Fibroblast of lung (primary cell): ENCODE data around the gene CRPPA. TPM values are rescaled to one million over a fixed set of nuclear protein-coding genes. Genes with fewer than 3 reads are reported as not detected.

Source experiments
- DNase-seq, 2 donors: peaks; one replicate each; pipeline versions ENCODE4 v3.0.0 to v3.0.0-alpha.2; 2010; ENCODE audit warnings: low read depth in 2 of 2
- H2AFZ ChIP-seq: 2 replicates; pipeline ENCODE4 v1.5.1; 2012; ENCODE audit warnings: low read length, control low read depth, inconsistent platforms
- H3K27ac ChIP-seq: 2 replicates; pipeline ENCODE4 v1.5.1; 2011; ENCODE audit warnings: low read length, control low read depth; ENCODE audit not compliant: insufficient read depth
- H3K27me3 ChIP-seq: 2 replicates; pipeline ENCODE4 v1.5.1; 2011; ENCODE audit warnings: mild to moderate bottlenecking, low read length; ENCODE audit not compliant: control insufficient read depth, insufficient read depth
- H3K36me3 ChIP-seq: 2 replicates; pipeline ENCODE4 v1.5.1; 2011; ENCODE audit warnings: low read length; ENCODE audit not compliant: control insufficient read depth, insufficient read depth
- H3K4me1 ChIP-seq: 2 replicates; pipeline ENCODE4 v1.5.1; 2011; ENCODE audit warnings: low read length; ENCODE audit not compliant: control insufficient read depth, insufficient read depth; ENCODE audit errors: extremely low read depth
- H3K4me2 ChIP-seq: 2 replicates; pipeline ENCODE4 v1.5.1; 2011; ENCODE audit warnings: low read length, control low read depth; ENCODE audit not compliant: insufficient read depth; ENCODE audit errors: extremely low read depth
- H3K4me3 ChIP-seq, 4 experiments: fragments of 200-600 bp in 1 of 4; sonication (generic) in 1 of 4; replicated peaks in 1 of 4; 2 replicates each; pipeline ENCODE4 v1.5.1; 2011 to 2016; ENCODE audit warnings: low read length in 4 of 4, low read depth in 3 of 4, mild to moderate bottlenecking in 3 of 4, control low read depth in 2 of 4, inconsistent platforms in 1 of 4, mixed read lengths in 1 of 4; ENCODE audit not compliant: insufficient read depth in 1 of 4; ENCODE audit errors: control extremely low read depth in 1 of 4
- H3K79me2 ChIP-seq: 2 replicates; pipeline ENCODE4 v1.5.1; 2012; ENCODE audit warnings: mild to moderate bottlenecking, low read length, inconsistent platforms; ENCODE audit not compliant: control insufficient read depth, insufficient read depth
- H3K9ac ChIP-seq: 2 replicates; pipeline ENCODE4 v1.5.1; 2011; ENCODE audit warnings: mild to moderate bottlenecking, low read length, control low read depth; ENCODE audit not compliant: insufficient read depth
- H3K9me3 ChIP-seq: 2 replicates; pipeline ENCODE4 v1.5.1; 2012; ENCODE audit warnings: low read depth, low read length; ENCODE audit not compliant: control insufficient read depth, insufficient read depth
- H4K20me1 ChIP-seq: 2 replicates; pipeline ENCODE4 v1.5.1; 2011; ENCODE audit warnings: low read length; ENCODE audit not compliant: control insufficient read depth, insufficient read depth; ENCODE audit errors: extremely low read depth
- CTCF ChIP-seq, 2 donors: IDR thresholded peaks in 1 of 2; conservative IDR thresholded peaks in 1 of 2; 1 replicate in 1 of 2; 2 replicates in 1 of 2; pipeline ENCODE4 v1.5.1; 2011 to 2012; ENCODE audit warnings: low read length in 2 of 2, control low read depth in 1 of 2, inconsistent platforms in 1 of 2, low read depth in 1 of 2, mild to moderate bottlenecking in 1 of 2
- EZH2 ChIP-seq: IDR thresholded peaks from 2 replicates; pipeline ENCODE4 v1.5.1; 2012; ENCODE audit warnings: low read length, control low read depth, mild to moderate bottlenecking; ENCODE audit errors: missing control alignments
- polyA plus RNA-seq, 2 donors: library from polyadenylated mRNA; depleted of rRNA in 1 of 2; stranded (reverse) in 1 of 2; unstranded in 1 of 2; fragments of >200 nt; gene quantifications; 2 replicates each; pipeline ENCODE4 v1.2.1, GENCODE V29; 2011 to 2012; ENCODE audit warnings: missing spikeins in 1 of 2
- total RNA-seq: library from RNA; depleted of rRNA; stranded (reverse); fragments of >200 nt; gene quantifications from 2 replicates; pipeline ENCODE4 v1.2.1, GENCODE V29; 2014

CRPPA gene
- total and polyA plus RNA-seq, 2 donors (not counting 1 experiment from before 2014, with no cell fraction given), result 1.0 to 1.5 TPM

GRCh38 chr7:16403475-16403874 is 17.9 kb downstream of the CRPPA start:
- Histone ChIP-seq H2AFZ (no peak overlapping the region), H3K27ac (no peak overlapping the region), H3K4me1 (no peaks in the 10 kb centered on the region), H3K27me3 (no peaks in the 10 kb centered on the region), H3K9me3 (peaks cover 17% of the 10 kb centered on the region), H3K9ac (no peak overlapping the region), H3K36me3 (no peaks in the 10 kb centered on the region), H3K79me2 (no peaks in the 10 kb centered on the region), H3K4me3 (no peak overlapping the region), H3K4me2 (no peak overlapping the region), H4K20me1 (no peaks in the 10 kb centered on the region)
- TF ChIP-seq CTCF (conservative IDR thresholded peaks at IDR 0.05 in 1 of 2, IDR thresholded peaks at IDR 0.05 in 1 of 2; ENCODE audit: low read depth in 1 of 2, low read length in 2 of 2) (no peak), EZH2 (no peak)
- DNase-seq, result no peak

GRCh38 chr7:16402940-16403339 is 18.4 kb downstream of the CRPPA start:
- no peak overlapping the region for H3K4me2 ChIP-seq
- no peak for DNase-seq
- H3K4me1 ChIP-seq, result no peaks in the 10 kb centered on the region
- H3K79me2 ChIP-seq, result no peaks in the 10 kb centered on the region
- no peak overlapping the region for H2AFZ ChIP-seq
- H4K20me1 ChIP-seq, result no peaks in the 10 kb centered on the region
- peaks cover 23% of the 10 kb centered on the region for H3K9me3 ChIP-seq
- no peaks in the 10 kb centered on the region for H3K27me3 ChIP-seq
- TF ChIP-seq EZH2, result no peak
- no peak for TF ChIP-seq CTCF (conservative IDR thresholded peaks at IDR 0.05 in 1 of 2, IDR thresholded peaks at IDR 0.05 in 1 of 2; ENCODE audit: low read depth in 1 of 2, low read length in 2 of 2)
- no peak overlapping the region for H3K27ac ChIP-seq
- no peak overlapping the region for H3K9ac ChIP-seq
- no peaks in the 10 kb centered on the region for H3K36me3 ChIP-seq
- no peak overlapping the region for H3K4me3 ChIP-seq

GRCh38 chr7:16402091-16402490 is 19.2 kb downstream of the CRPPA start:
- no peak overlapping the region for H3K9ac ChIP-seq
- no peaks in the 10 kb centered on the region for H3K79me2 ChIP-seq
- H4K20me1 ChIP-seq, result no peaks in the 10 kb centered on the region
- H3K4me1 ChIP-seq, result no peaks in the 10 kb centered on the region
- no peak overlapping the region for H2AFZ ChIP-seq
- no peaks in the 10 kb centered on the region for H3K27me3 ChIP-seq
- H3K36me3 ChIP-seq, result no peaks in the 10 kb centered on the region
- no peak overlapping the region for H3K27ac ChIP-seq
- peaks cover 31% of the 10 kb centered on the region for H3K9me3 ChIP-seq
- no peak overlapping the region for H3K4me2 ChIP-seq
- peak in 1 of 2 donors; percentile 68 for DNase-seq
- no peak for TF ChIP-seq CTCF (conservative IDR thresholded peaks at IDR 0.05 in 1 of 2, IDR thresholded peaks at IDR 0.05 in 1 of 2; ENCODE audit: low read depth in 1 of 2, low read length in 2 of 2)
- TF ChIP-seq EZH2, result no peak
- H3K4me3 ChIP-seq, result no peak overlapping the region
